GM10248 (cell line): Measurements from ENCODE around the gene ALDH18A1.

Experiments used
- CTCF ChIA-PET: fragments of 300-600 bp; sonication (Branson Sonifier 250); formaldehyde crosslinking; extraction: SDS; loops from one replicate; lab custom pipeline; 2021; ENCODE audit warnings: antibody characterized with exemption; lab: Yijun Ruan, JAX
- POLR2A ChIA-PET: fragments of 350-650 bp; sonication (Branson Sonifier 250); formaldehyde crosslinking; extraction: SDS; loops from one replicate; lab custom pipeline; 2020; ENCODE audit warnings: antibody characterized with exemption; lab: Yijun Ruan, JAX
- DNase-seq: peaks from one replicate; pipeline ENCODE4 v3.0.0; 2012; ENCODE audit errors: extremely low spot score
- TF ChIP-seq, protein P1 (sequence below): IDR thresholded peaks from 2 replicates; pipeline ENCODE4 v1.5.1; 2012; ENCODE audit warnings: mild to moderate bottlenecking, low read depth; ENCODE audit errors: extremely low read depth, missing control alignments, control extremely low read depth

Gene ALDH18A1

DNA sequence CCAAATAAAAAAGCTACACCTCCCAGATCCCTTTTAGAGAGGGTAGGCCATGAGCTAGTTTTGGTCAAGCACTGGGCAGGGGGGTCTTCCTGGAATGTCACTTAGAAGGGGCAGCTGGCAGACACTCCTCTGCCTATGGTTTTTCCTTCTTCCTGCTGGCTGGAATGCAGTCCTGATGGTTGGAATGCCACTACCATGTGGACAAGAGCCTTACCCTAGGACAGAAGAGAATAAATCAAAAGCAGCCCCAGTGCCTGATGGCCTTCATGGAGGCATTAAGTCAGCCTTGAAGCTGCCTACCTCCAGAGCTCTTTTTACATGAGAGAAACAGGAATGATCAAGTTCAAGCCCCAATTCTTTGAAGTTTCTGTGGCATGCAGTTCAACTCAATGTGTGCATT, 51.9 kb downstream of the ALDH18A1 start:
- ChIA-PET CTCF (interaction anchor here (1.1 to 11.0 kb wide), 10 partner anchors 9 to 359 kb away, joined by 3 to 170 read pairs (median 9); no protein-coding TSS in a partner anchor), POLR2A (no interaction called here)
- no peak for DNase-seq
- TF ChIP-seq, protein P1, sequence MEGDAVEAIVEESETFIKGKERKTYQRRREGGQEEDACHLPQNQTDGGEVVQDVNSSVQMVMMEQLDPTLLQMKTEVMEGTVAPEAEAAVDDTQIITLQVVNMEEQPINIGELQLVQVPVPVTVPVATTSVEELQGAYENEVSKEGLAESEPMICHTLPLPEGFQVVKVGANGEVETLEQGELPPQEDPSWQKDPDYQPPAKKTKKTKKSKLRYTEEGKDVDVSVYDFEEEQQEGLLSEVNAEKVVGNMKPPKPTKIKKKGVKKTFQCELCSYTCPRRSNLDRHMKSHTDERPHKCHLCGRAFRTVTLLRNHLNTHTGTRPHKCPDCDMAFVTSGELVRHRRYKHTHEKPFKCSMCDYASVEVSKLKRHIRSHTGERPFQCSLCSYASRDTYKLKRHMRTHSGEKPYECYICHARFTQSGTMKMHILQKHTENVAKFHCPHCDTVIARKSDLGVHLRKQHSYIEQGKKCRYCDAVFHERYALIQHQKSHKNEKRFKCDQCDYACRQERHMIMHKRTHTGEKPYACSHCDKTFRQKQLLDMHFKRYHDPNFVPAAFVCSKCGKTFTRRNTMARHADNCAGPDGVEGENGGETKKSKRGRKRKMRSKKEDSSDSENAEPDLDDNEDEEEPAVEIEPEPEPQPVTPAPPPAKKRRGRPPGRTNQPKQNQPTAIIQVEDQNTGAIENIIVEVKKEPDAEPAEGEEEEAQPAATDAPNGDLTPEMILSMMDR, result no peak

GRCh38 chr10:95602382-95602781, 54.1 kb downstream of the ALDH18A1 start:
- TF ChIP-seq, protein P1, result no peak
- POLR2A ChIA-PET, result no interaction called here
- no peak for DNase-seq
- CTCF ChIA-PET, result interaction anchor here (1.3 to 11.0 kb wide), 11 partner anchors 8 to 244 kb away, joined by 3 to 170 read pairs (median 9); no protein-coding TSS in a partner anchor

DNA sequence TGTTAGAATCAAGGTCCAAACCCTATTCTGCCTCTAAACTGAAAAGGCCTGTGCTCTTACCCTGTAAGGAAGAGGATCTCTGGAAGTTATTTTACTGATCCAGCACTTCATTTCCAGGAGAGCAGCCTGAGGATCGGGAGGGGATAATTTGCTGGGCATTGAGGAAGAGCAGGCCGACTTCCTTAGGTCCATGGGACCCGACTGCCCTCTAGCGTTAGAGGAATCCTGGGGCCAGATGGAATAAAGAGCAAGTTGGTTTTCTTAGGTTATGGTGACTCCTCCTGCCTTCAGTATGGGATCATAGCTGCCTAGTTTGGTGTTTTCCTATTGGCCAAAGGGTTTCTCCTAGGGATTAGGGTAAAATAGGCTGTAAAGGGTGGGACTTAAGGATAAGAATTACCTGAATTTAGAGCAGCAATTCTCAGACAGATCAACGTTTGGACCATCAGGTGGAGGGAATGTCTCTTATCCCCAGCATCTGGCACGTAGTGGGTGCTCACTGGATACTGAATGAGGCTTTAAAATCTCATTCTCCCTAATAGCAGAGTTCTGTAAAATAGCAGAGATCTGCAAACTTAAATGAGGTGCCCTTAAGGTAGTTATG, 55.3 kb downstream of the ALDH18A1 start:
- ChIA-PET CTCF (interaction anchor here (1.3 to 11.0 kb wide), 14 partner anchors 9 to 355 kb away, joined by 3 to 170 read pairs (median 9); no protein-coding TSS in a partner anchor), POLR2A (no interaction called here)
- TF ChIP-seq, protein P1, result peak; percentile 87
- DNase-seq, result peak; percentile 67

- CTCF ChIA-PET, result interaction anchor here (0.6 to 11.0 kb wide), 14 partner anchors 11 to 354 kb away, joined by 3 to 170 read pairs (median 8); no protein-coding TSS in a partner anchor
- POLR2A ChIA-PET, result no interaction called here
- TF ChIP-seq, protein P1, result no peak
- DNase-seq, result no peak
Measured at GRCh38 chr10:95600158-95600557, 56.4 kb downstream of the ALDH18A1 start.

DNA sequence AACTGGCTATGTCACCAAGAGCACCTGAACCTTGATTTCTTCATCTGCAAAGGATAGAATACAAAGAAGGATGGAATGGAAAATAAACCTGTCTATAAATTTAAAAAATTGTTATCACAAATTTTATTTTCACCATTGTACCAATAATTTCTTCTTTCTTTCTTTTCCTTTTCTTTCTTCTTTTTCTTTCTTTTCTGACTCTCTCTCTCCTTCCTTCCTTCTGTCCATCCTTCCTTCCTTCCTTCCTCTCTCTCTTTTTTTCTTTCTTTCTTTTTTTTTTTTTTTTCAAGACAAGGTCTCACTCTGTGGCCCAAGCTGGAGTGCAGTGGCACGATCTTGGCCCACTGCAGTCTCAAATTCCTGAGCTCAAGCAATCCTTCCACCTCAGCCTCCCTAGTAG, 58.7 kb downstream of the ALDH18A1 start:
- DNase-seq, result no peak
- POLR2A ChIA-PET, result no interaction called here
- TF ChIP-seq, protein P1, result no peak
- CTCF ChIA-PET, result interaction anchor here (0.9 to 11.0 kb wide), 5 partner anchors 8 to 223 kb away, joined by 3 to 170 read pairs (median 4); no protein-coding TSS in a partner anchor

DNA sequence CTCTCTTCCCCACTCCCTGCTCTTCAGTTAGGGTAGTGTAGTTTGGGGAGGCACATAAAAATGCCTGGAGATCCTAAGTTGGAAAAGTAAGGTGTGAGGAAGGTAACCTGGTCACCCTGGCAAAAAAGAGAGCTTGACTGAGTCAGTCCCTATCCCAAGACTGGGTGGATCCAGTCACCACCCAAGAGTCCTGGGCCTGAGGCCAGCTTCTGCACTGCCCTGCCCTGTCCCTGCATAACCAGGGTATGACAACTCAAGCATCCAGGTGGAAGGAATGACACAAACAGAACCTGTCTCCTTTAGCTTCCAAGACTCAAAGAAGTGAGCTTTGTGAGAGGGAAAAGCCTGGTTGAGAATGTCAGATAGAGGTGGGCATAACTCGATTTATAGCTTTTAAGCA, 68.5 kb downstream of the ALDH18A1 start:
- no peak for DNase-seq
- TF ChIP-seq, protein P1, result no peak
- CTCF ChIA-PET, result interaction anchor here (1.1 to 6.5 kb wide), 6 partner anchors 9 to 783 kb away, joined by 3 to 51 read pairs (median 5); no protein-coding TSS in a partner anchor
- POLR2A ChIA-PET, result no interaction called here
